Fibroblast of mammary gland (primary cell): ENCODE results near the gene PLA2G4D.

Source experiments
- DNase-seq: peaks from one replicate; pipeline ENCODE4 v3.0.0-alpha.2; 2010; ENCODE audit warnings: low read depth
- H3K4me3 ChIP-seq: 2 replicates; pipeline ENCODE4 v1.5.1; 2011; ENCODE audit warnings: low read depth, mild to moderate bottlenecking, low read length, moderate library complexity; ENCODE audit not compliant: control insufficient read depth
- CTCF ChIP-seq: conservative IDR thresholded peaks from 2 replicates; pipeline ENCODE4 v1.5.1; 2011; ENCODE audit warnings: low read depth, low read length, inconsistent platforms; ENCODE audit not compliant: control insufficient read depth, insufficient read depth

The PLA2G4D gene

GRCh38 chr15:42079401-42079908, 14.9 kb downstream of the PLA2G4D start:
- no peak for TF ChIP-seq CTCF
- no peak for DNase-seq
- H3K4me3 ChIP-seq: no peak overlapping the region

GRCh38 chr15:42078903-42079302, 15.5 kb downstream of the PLA2G4D start:
- no peak for DNase-seq
- H3K4me3 ChIP-seq: no peak overlapping the region
- no peak for TF ChIP-seq CTCF

DNA sequence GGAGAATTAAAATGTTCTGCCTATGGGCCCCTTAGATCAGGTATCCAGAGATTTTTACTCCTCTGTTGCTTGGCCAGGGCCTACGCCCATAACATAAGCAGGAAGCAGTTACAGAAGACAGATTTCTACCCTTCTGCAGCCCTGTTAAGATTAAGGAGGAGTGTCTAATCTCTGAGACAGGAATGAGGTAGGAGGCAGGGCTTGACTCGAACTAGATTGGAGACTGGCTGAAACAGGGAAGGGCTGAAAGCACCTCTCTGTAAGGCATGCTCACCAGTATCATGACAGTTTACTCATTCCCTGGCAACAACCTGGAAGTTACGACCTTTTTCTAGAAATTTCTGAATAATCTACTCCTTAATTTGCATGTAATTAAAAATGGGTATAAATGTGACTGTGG, 16.7 kb downstream of the PLA2G4D start:
- no peak overlapping the region for H3K4me3 ChIP-seq
- no peak for DNase-seq
- no peak for TF ChIP-seq CTCF

- no peak overlapping the region for H3K4me3 ChIP-seq
- TF ChIP-seq CTCF: no peak
- no peak for DNase-seq
These were observed 20.9 kb downstream of the PLA2G4D start for GRCh38 chr15:42073418-42073817.

- no peak for DNase-seq
- H3K4me3 ChIP-seq: no peak overlapping the region
- no peak for TF ChIP-seq CTCF
These were observed 22.1 kb downstream of the PLA2G4D start for GRCh38 chr15:42072141-42072685.

DNA sequence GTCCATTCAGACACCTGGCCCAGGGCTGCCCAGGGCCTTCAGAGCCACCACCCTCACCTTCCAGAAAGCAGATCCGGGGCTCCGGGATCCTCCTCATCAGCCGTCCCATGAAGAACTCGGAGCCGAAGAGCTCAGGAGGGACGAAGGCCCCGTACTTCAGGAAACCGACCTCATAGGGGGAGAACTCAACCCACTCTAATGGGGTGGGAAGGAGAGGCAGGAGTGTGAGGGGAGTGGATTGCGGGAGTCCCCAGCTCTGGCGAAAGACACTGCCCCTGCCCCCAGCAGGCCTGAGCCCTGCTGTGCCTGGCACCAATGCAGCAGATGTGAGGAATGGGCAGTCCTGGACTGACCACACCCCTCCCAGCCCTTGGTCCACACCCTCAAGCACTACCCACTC, 22.6 kb downstream of the PLA2G4D start:
- no peak overlapping the region for H3K4me3 ChIP-seq
- TF ChIP-seq CTCF: no peak
- no peak for DNase-seq

GRCh38 chr15:42070976-42071350, 23.4 kb downstream of the PLA2G4D start:
- no peak for DNase-seq
- no peak overlapping the region for H3K4me3 ChIP-seq
- no peak for TF ChIP-seq CTCF
